Adipocyte (in vitro differentiated cells): ENCODE measurements around the gene ANK3.

ENCODE experiments used
- DNase-seq: peaks from one replicate; pipeline ENCODE4 v3.0.0-alpha.2; 2015; ENCODE audit warnings: low read depth
- H3K27me3 ChIP-seq: replicated peaks from 2 replicates; pipeline ENCODE4 v1.7.0; 2013; ENCODE audit warnings: mild to moderate bottlenecking, low read length, moderate library complexity; ENCODE audit not compliant: control insufficient read depth, insufficient read depth
- H3K36me3 ChIP-seq: 2 replicates; pipeline ENCODE4 v1.7.0; 2013; ENCODE audit warnings: low read length, mild to moderate bottlenecking, moderate library complexity; ENCODE audit not compliant: control insufficient read depth, insufficient read depth, severe bottlenecking
- H3K4me1 ChIP-seq: 2 replicates; pipeline ENCODE4 v1.7.0; 2013; ENCODE audit warnings: mild to moderate bottlenecking, low read length, moderate library complexity; ENCODE audit not compliant: control insufficient read depth, insufficient read depth
- H3K4me3 ChIP-seq: 2 replicates; pipeline ENCODE4 v1.7.0; 2013; ENCODE audit warnings: mild to moderate bottlenecking, low read length, moderate library complexity
- H3K9ac ChIP-seq: 2 replicates; pipeline ENCODE4 v1.7.0; 2013; ENCODE audit warnings: mild to moderate bottlenecking, low read length, moderate library complexity
- H3K9me3 ChIP-seq: 2 replicates; pipeline ENCODE4 v1.7.0; 2013; ENCODE audit warnings: mild to moderate bottlenecking, low read length, moderate library complexity; ENCODE audit not compliant: control insufficient read depth

Gene ANK3

DNA sequence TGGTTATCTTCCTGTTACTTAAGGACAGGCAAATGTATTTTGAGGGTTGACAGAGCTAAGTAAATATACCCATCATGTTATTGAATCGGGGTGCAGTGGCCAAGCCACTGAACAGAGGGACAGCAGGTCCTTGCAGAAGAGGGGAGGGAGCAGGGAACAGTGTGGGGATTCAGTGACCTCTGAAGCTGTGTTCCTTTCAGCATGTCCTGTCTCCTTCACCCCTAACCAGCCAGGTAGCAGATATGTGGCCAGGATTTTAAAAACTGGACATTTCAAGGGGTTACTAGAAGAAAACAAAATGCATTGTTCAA lies 12.7 kb downstream of the ANK3 start:
- H3K4me3 ChIP-seq = no peak overlapping the region

DNA sequence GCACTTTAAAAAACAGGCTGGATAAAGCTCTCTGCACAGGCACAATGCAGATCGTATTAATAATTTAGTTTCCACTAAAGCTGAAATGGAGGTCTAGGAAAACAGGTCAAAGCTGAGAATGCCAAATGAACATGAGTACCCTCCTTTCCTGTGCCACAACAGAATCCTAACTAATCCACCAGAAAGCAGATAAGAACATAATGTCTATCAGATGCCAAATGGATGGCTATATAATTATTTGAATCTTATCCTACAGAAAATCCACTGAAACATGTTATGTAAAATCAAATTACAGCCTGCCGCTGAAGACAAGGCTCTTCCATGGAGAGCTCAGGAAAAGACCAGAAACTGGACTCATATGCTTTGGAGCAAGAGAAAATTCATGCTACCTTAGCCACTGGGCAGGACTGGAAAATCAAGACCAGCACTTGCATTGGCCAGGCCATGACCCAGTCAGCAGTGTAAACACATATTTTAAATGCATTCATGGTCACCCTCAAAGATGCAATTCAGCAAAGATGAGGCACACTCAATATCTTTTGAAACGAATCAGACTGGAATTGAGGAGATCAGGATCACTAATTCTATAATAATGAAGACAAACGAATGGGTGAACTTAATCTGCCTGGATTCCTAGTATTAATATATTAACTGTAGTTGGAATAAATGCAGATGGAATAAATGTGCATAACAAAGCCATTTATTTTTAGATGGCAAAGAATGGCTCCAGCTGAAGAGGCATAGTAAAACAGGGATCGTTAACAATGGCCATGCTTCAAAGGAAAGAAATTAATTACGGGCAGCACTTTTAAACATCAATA lies 13.2 kb downstream of the ANK3 start:
- DNase-seq = no peak
- Histone ChIP-seq H3K36me3 (no peaks in the 10 kb centered on the region), H3K4me3 (no peak overlapping the region), H3K4me1 (no peaks in the 10 kb centered on the region), H3K9ac (no peak overlapping the region), H3K27me3 (no peaks in the 10 kb centered on the region), H3K9me3 (no peaks in the 10 kb centered on the region)

More for the DNA sequence above, 12.7 kb downstream of the ANK3 start:
- no peaks in the 10 kb centered on the region for H3K4me1 ChIP-seq
- no peaks in the 10 kb centered on the region for H3K36me3 ChIP-seq
- no peak for DNase-seq
- H3K9ac ChIP-seq = no peak overlapping the region
- no peaks in the 10 kb centered on the region for H3K27me3 ChIP-seq
- H3K9me3 ChIP-seq = no peaks in the 10 kb centered on the region

DNA sequence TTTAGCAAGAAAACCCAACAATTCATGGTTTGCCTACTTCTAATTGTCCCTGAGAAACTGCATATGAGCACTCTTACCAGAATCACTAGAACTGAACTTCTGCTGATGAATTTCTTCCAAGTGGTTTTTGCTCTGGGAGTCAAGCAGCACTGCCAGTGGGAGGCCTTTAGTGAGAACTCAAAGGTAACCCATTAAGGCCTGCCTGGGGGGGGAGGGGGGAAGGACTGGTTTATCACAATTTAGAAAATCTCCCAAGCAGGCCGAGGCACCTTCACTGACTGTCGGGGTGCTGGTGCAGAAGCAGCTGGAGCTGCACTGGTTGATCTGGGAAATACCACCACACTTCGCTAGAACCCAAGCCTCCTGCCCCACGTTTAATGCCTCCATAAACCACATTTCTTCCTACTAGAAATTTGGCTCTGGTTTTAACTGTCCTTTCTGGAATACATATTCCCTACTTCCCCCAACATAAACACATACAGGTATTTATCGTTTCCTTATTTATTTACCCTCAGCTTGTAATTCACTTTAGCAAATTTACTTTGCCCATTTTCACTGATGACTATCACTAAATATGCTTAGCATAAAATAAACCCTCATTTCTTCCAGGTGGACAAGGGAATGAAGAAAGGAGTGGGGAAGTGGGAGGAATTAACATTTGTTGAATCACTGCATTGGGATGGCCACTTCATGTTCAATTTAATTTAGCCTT lies 14.2 kb downstream of the ANK3 start:
- DNase-seq = no peak
- no peaks in the 10 kb centered on the region for H3K4me1 ChIP-seq
- no peak overlapping the region for H3K4me3 ChIP-seq
- H3K36me3 ChIP-seq = no peaks in the 10 kb centered on the region
- H3K9ac ChIP-seq = no peak overlapping the region
- no peaks in the 10 kb centered on the region for H3K9me3 ChIP-seq
- no peaks in the 10 kb centered on the region for H3K27me3 ChIP-seq

DNA sequence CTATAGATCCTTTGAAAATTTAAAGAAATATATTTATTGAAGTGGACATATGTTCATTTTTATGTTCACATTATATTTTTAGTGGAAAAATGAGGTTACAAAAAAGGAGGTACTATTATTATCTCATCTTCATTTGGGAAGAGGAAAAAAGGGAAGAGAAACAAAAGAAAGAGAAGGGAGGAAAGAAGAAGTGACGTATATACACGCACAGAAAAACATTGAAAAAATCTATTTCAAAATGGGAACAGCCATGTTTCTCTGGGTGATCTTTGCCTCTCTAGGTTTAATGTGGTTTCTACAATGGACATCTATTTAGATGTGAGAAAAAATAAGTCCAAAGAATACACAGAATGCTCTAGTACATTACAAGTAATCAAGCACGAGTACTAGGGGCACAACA lies 14.8 kb downstream of the ANK3 start:
- H3K9ac ChIP-seq = no peak overlapping the region
- no peaks in the 10 kb centered on the region for H3K9me3 ChIP-seq
- DNase-seq = no peak
- no peaks in the 10 kb centered on the region for H3K4me1 ChIP-seq
- H3K4me3 ChIP-seq = no peak overlapping the region
- no peaks in the 10 kb centered on the region for H3K27me3 ChIP-seq
- no peaks in the 10 kb centered on the region for H3K36me3 ChIP-seq

DNA sequence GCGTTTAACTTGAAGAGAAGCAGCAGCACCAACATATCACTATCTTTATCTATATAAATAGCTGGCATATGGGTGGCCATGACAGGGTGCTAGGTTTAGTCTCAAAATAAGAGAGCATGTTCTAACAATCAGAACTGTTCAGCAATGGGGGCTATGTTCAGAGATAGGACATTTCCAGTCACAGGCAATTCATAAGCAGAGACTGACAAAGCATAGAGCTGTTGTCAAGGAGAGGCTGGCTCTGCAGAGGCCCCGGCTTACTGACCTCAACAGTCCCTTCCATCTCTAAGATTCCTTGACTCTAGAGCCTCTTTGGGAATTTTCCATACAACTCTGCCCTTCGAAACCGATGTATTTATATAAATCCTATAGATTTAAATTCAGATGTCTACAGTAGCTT lies 17.2 kb downstream of the ANK3 start:
- Histone ChIP-seq H3K9me3 (no peaks in the 10 kb centered on the region), H3K4me3 (no peak overlapping the region), H3K27me3 (no peaks in the 10 kb centered on the region), H3K36me3 (no peaks in the 10 kb centered on the region), H3K9ac (no peak overlapping the region), H3K4me1 (peaks cover 6% of the 10 kb centered on the region)
- no peak for DNase-seq

DNA sequence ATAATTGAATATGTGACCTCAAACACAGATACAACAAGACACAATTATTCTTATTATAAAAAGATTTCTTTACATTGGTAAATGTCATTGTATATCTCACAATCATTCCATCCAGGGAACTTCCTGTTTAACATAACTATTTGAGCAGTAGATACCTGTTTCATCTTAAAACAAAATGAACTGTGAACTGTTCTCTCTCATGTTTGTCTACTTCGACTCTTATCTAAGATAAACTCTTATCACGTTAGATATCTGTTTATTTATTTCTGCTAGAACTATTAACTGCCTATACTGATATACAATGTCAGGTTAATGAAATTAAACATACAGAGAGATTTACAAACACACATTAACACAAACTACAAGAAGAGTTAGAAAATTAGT lies 20.1 kb downstream of the ANK3 start:
- no peak for DNase-seq
- no peak overlapping the region for H3K9ac ChIP-seq
- no peak overlapping the region for H3K4me3 ChIP-seq
- no peaks in the 10 kb centered on the region for H3K9me3 ChIP-seq
- no peaks in the 10 kb centered on the region for H3K27me3 ChIP-seq
- H3K4me1 ChIP-seq = peaks cover 12% of the 10 kb centered on the region
- no peaks in the 10 kb centered on the region for H3K36me3 ChIP-seq

DNA sequence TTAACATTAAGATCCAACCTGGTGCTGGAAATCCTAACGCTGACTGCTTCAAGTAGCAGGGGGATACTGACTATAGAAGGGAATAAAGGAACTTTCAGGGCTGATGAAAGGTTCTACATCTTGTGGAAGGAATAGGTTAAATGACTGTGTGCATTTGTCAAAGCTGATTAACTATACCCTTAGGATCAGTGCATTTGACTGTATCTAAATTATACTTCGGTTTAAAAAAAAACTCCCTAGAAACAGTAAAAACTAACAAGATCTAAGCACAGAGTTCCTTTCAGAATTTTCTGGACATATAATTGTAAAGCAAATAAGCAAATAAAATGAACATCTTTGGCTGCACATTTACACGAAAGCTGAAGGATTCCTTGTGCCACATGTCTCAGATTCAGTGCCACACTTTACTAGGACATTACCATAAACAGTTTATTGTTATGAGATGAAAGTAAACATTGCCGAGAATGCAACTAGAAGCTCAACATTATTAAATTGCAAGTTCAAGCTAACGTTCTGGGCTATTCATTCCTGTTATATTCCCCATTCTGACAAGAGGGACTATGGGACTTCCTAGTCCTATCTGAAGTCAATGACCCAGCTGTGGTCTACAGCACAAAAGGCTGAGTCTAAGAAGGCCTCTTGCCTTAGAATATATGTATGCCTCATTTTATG lies 20.7 kb downstream of the ANK3 start:
- Histone ChIP-seq H3K4me1 (peaks cover 12% of the 10 kb centered on the region), H3K4me3 (no peak overlapping the region), H3K9me3 (no peaks in the 10 kb centered on the region), H3K27me3 (no peaks in the 10 kb centered on the region), H3K36me3 (no peaks in the 10 kb centered on the region), H3K9ac (no peak overlapping the region)
- no peak for DNase-seq

DNA sequence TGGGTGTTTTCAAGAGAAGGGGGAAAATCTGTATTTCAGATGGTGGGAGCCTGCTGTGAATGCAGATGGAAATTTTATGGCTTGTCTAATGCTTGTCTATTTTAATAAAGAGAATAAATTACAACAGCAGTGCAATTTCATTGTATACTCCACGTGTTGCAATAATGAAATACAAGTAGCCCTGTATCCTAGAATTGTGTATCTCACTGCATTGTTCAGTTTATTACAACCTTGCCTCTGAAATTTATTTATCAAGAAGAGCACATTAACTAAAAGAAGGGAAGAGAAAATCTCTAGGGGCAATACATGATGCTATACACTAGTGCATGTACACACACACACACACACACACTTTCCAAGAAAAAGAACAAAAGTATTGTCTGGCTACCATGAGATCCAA lies 21.8 kb downstream of the ANK3 start:
- Histone ChIP-seq H3K27me3 (no peaks in the 10 kb centered on the region), H3K9ac (no peak overlapping the region), H3K4me1 (peaks cover 12% of the 10 kb centered on the region), H3K36me3 (no peaks in the 10 kb centered on the region), H3K4me3 (no peak overlapping the region), H3K9me3 (no peaks in the 10 kb centered on the region)
- DNase-seq = peak; percentile 31

DNA sequence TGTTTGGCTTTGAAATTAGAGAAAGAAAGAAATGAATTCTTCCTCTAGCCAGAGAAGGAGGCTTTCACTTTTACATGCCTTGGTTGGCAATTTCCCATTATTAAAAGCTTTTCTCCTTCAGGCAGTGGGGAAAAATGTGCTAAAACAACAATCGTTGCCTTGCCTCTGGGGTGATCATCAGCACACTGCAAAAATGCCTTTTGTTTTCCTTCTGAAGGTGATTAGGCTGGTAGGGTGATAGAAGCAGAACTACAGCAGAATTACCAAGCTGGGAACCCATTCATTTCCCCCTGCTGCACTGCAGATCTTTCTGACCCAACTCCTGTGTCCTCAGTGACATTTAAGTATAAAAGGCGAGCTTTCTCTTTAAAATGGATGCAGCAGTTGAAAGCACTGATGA lies 22.2 kb downstream of the ANK3 start:
- H3K36me3 ChIP-seq = no peaks in the 10 kb centered on the region
- peak overlapping the region; percentile 11 for H3K4me3 ChIP-seq
- no peak overlapping the region for H3K9ac ChIP-seq
- no peaks in the 10 kb centered on the region for H3K9me3 ChIP-seq
- no peaks in the 10 kb centered on the region for H3K27me3 ChIP-seq
- peaks cover 12% of the 10 kb centered on the region for H3K4me1 ChIP-seq
- DNase-seq = peak; percentile 40

DNA sequence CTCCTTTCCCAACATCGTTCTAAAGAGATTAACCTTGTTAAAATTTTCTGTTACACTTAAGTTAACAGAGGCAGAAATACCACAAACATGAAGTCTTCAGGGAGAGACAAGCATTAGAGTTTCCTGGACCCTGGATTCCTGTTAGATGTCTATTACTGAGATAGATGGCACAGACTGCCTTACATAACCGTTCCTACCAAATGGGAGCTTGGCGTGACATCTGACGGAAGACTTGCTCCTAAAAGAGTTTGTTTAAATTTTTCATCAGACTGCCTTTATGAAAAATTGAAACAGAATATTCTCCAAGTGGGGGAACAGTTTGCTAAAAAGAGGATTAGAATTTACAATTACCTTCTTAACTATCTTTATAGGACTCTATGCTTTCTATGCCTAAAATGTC lies 22.7 kb downstream of the ANK3 start:
- H3K27me3 ChIP-seq = no peaks in the 10 kb centered on the region
- peaks cover 12% of the 10 kb centered on the region for H3K4me1 ChIP-seq
- no peaks in the 10 kb centered on the region for H3K36me3 ChIP-seq
- DNase-seq = no peak
- H3K4me3 ChIP-seq = peak overlapping the region; percentile 11
- H3K9ac ChIP-seq = no peak overlapping the region
- H3K9me3 ChIP-seq = no peaks in the 10 kb centered on the region

DNA sequence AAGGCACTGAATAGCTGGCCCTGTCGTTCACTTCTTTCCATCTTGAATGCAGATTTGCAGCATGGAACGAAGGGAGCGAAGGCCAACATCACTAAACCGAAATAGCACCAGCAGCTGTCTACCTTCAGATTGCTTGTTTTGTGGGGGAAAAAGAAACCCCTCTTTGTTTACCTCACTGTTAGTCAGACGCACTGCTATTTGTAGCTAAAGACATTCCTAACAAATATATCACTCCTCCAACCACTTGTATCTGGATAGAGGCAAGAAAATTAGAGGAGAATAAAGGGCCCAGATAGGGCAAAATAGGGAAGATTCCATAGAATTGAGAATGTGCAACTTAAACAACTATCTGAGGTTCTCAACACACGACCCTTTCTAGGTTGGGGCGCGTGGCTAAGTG lies 26.5 kb downstream of the ANK3 start:
- no peaks in the 10 kb centered on the region for H3K27me3 ChIP-seq
- H3K9me3 ChIP-seq = no peaks in the 10 kb centered on the region
- H3K4me1 ChIP-seq = peaks cover 12% of the 10 kb centered on the region
- H3K4me3 ChIP-seq = no peak overlapping the region
- no peak overlapping the region for H3K9ac ChIP-seq
- no peak for DNase-seq
- no peaks in the 10 kb centered on the region for H3K36me3 ChIP-seq
